ENCODE data around the gene EPB41L4A.

Gene EPB41L4A

GRCh38 chr5:112316006-112316405, 103.1 kb downstream of the EPB41L4A start:
- DNase-seq (ENCODE audit: low read depth in 1 of 2, low spot score in 1 of 2): no peak

GRCh38 chr5:112312295-112313275, 106.5 kb downstream of the EPB41L4A start:
- DNase-seq (ENCODE audit: low read depth in 1 of 2, low spot score in 1 of 2): no peak

GRCh38 chr5:112310746-112311145, 108.3 kb downstream of the EPB41L4A start:
- DNase-seq (ENCODE audit: low read depth in 1 of 2, low spot score in 1 of 2): no peak

- no peak for DNase-seq (ENCODE audit: low read depth in 1 of 2, low spot score in 1 of 2)
Observed at GRCh38 chr5:112308608-112309007, 110.5 kb downstream of the EPB41L4A start.

GRCh38 chr5:112306956-112307355, 112.1 kb downstream of the EPB41L4A start:
- no peak for DNase-seq (ENCODE audit: low read depth in 1 of 2, low spot score in 1 of 2)

GRCh38 chr5:112304743-112305142, 114.3 kb downstream of the EPB41L4A start:
- no peak for DNase-seq (ENCODE audit: low read depth in 1 of 2, low spot score in 1 of 2)

- no peak for DNase-seq (ENCODE audit: low read depth in 1 of 2, low spot score in 1 of 2)
Observed at GRCh38 chr5:112303685-112304084, 115.4 kb downstream of the EPB41L4A start.

- DNase-seq (ENCODE audit: low read depth in 1 of 2, low spot score in 1 of 2): no peak
Observed at GRCh38 chr5:112294126-112294525, 125.0 kb downstream of the EPB41L4A start.

GRCh38 chr5:112293587-112293986, 125.5 kb downstream of the EPB41L4A start:
- no peak for DNase-seq (ENCODE audit: low read depth in 1 of 2, low spot score in 1 of 2)

- DNase-seq (ENCODE audit: low read depth in 1 of 2, low spot score in 1 of 2): no peak
Observed at GRCh38 chr5:112290691-112291090, 128.4 kb downstream of the EPB41L4A start.

- DNase-seq (ENCODE audit: low read depth in 1 of 2, low spot score in 1 of 2): no peak
Observed at GRCh38 chr5:112289465-112289864, 129.6 kb downstream of the EPB41L4A start.

GRCh38 chr5:112283943-112284929, 134.8 kb downstream of the EPB41L4A start:
- DNase-seq (ENCODE audit: low read depth in 1 of 2, low spot score in 1 of 2): no peak

- DNase-seq (ENCODE audit: low read depth in 1 of 2, low spot score in 1 of 2): no peak
Observed at GRCh38 chr5:112283034-112283582, 136.0 kb downstream of the EPB41L4A start.

GRCh38 chr5:112279082-112279481, 140.0 kb downstream of the EPB41L4A start:
- DNase-seq (ENCODE audit: low read depth in 1 of 2, low spot score in 1 of 2): no peak

GRCh38 chr5:112276991-112277390, 142.1 kb downstream of the EPB41L4A start:
- no peak for DNase-seq (ENCODE audit: low read depth in 1 of 2, low spot score in 1 of 2)

- DNase-seq (ENCODE audit: low read depth in 1 of 2, low spot score in 1 of 2): no peak
Observed at GRCh38 chr5:112275671-112276070, 143.4 kb downstream of the EPB41L4A start.

- DNase-seq (ENCODE audit: low read depth in 1 of 2, low spot score in 1 of 2): no peak
Observed at GRCh38 chr5:112270299-112271293, 148.5 kb downstream of the EPB41L4A start.

- no peak for DNase-seq (ENCODE audit: low read depth in 1 of 2, low spot score in 1 of 2)
Observed at GRCh38 chr5:112267231-112267630, 151.8 kb downstream of the EPB41L4A start.

- no peak for DNase-seq (ENCODE audit: low read depth in 1 of 2, low spot score in 1 of 2)
Observed at GRCh38 chr5:112264666-112265065, 154.4 kb downstream of the EPB41L4A start.

- no peak for DNase-seq (ENCODE audit: low read depth in 1 of 2, low spot score in 1 of 2)
Observed at GRCh38 chr5:112264151-112264550, 154.9 kb downstream of the EPB41L4A start.
